ENCODE measurements around the gene SAYSD1.

Gene SAYSD1

GRCh38 chr6:39107641-39108040 is 7.3 kb downstream of the SAYSD1 start:
- no peak for DNase-seq

GRCh38 chr6:39107034-39107433 is 8.0 kb downstream of the SAYSD1 start:
- DNase-seq = no peak

GRCh38 chr6:39104528-39104927 is 10.5 kb downstream of the SAYSD1 start:
- peak; percentile 15 for DNase-seq

- peak; percentile 40 for DNase-seq
Measured at GRCh38 chr6:39102821-39103136, 12.2 kb downstream of the SAYSD1 start.

GRCh38 chr6:39102071-39102820 is 12.7 kb downstream of the SAYSD1 start:
- no peak for DNase-seq

GRCh38 chr6:39100358-39100757 is 14.6 kb downstream of the SAYSD1 start:
- DNase-seq = no peak

- no peak for DNase-seq
Measured at GRCh38 chr6:39095578-39095977, 19.4 kb downstream of the SAYSD1 start.

- no peak for DNase-seq
Measured at GRCh38 chr6:39093149-39093708, 21.8 kb downstream of the SAYSD1 start.

GRCh38 chr6:39092124-39092523 is 22.9 kb downstream of the SAYSD1 start:
- DNase-seq = peak; percentile 57

- peak; percentile 92 for DNase-seq
Measured at GRCh38 chr6:39091220-39091619, 23.8 kb downstream of the SAYSD1 start.

- DNase-seq = no peak
Measured at GRCh38 chr6:39090036-39090435, 24.9 kb downstream of the SAYSD1 start.

GRCh38 chr6:39088331-39088730 is 26.7 kb downstream of the SAYSD1 start:
- no peak for DNase-seq

GRCh38 chr6:39087197-39087596 is 27.8 kb downstream of the SAYSD1 start:
- no peak for DNase-seq

- no peak for DNase-seq
Measured at GRCh38 chr6:39086711-39087110, 28.3 kb downstream of the SAYSD1 start.

GRCh38 chr6:39086294-39086693 is 28.7 kb downstream of the SAYSD1 start:
- DNase-seq = no peak

GRCh38 chr6:39085129-39085797 is 29.7 kb downstream of the SAYSD1 start:
- DNase-seq = no peak

GRCh38 chr6:39084506-39084905 is 30.5 kb downstream of the SAYSD1 start:
- no peak for DNase-seq

- DNase-seq = peak; percentile 73
Measured at GRCh38 chr6:39083231-39083634, 31.8 kb downstream of the SAYSD1 start.

GRCh38 chr6:39082310-39082709 is 32.7 kb downstream of the SAYSD1 start:
- no peak for DNase-seq

GRCh38 chr6:39080246-39080875 is 34.6 kb downstream of the SAYSD1 start:
- DNase-seq = no peak

GRCh38 chr6:39079197-39080125 is 35.5 kb downstream of the SAYSD1 start:
- DNase-seq = no peak

- no peak for DNase-seq
Measured at GRCh38 chr6:39078695-39079094, 36.3 kb downstream of the SAYSD1 start.

Data from NCI-H1105 treated with DMSO at 0.1 percent for 48 hours (cell line).